Ovary (tissue), 3 donors: ENCODE results near the gene IGF1R.
"Not testable (repeated sequence)": the region's sequence is repeated elsewhere in the genome, so short reads cannot be mapped to it uniquely, and the experiment has no call there.

ENCODE experiments used
- POLR2A ChIP-seq: fragments of 450-650 bp; IDR thresholded peaks from one replicate; pipeline ENCODE4 v1.6.1; 2017; ENCODE audit warnings: antibody characterized with exemption, mild to moderate bottlenecking, moderate library complexity
- TF ChIP-seq, protein P1 (sequence below), 3 donors: fragments of 450-650 bp in 2 of 3; fragments of 200-600 bp in 1 of 3; IDR thresholded peaks; one replicate each; pipeline versions ENCODE4 v1.5.1 to v1.8.0; 2016 to 2022; ENCODE audit warnings: antibody characterized with exemption in 3 of 3, mild to moderate bottlenecking in 1 of 3
- donor health status: DM: no; HTN: no; CAD: no.

DNA sequence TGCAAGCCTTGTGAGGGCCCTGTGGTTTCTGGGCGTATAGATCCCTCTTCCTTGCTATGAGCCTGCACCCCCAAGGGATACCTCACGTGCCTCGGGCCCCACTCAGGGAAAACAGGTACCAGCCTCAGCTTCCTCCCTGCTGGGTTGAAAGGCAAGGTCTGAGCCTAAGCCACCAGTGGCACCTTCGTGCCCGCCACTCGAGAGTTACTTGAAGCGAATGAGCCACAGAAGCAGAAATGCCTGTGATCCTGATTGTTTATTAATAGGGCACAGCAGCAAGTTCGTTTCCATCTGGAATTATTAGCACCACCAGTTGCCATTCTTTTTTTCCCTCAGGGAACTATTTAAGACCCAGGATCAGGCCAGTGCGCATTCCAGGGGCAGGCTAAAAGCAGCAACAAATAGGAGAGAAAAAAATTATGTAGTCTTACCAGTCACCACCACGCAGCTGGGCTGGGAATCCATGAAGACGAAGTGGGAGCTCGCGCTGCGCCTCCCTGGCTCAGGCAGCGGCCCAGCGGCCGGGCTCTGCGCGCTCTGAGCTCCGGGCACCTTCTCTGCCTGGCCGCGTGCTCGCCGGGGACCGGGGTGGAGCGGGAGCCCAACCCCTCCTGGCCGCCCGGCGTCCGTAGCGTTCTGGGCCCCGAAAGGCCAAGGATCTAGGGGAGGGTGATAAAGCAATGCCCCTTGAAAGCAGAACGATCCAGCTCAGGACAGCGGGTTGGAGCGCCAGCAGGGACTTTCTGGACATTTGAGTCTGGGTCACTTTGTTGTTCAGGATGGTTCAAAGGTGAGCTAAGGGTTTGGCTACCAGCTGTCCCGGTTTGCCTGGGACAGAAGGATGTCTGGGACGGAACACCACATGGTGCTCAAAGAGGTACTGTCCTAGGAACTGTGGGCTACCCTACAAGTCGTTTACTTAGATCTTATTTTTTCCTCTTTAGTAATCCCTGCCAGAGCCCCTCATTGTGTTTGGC lies 356.9 kb downstream of the IGF1R start:
- not testable (repeated sequence) for TF ChIP-seq POLR2A
- TF ChIP-seq, protein P1, sequence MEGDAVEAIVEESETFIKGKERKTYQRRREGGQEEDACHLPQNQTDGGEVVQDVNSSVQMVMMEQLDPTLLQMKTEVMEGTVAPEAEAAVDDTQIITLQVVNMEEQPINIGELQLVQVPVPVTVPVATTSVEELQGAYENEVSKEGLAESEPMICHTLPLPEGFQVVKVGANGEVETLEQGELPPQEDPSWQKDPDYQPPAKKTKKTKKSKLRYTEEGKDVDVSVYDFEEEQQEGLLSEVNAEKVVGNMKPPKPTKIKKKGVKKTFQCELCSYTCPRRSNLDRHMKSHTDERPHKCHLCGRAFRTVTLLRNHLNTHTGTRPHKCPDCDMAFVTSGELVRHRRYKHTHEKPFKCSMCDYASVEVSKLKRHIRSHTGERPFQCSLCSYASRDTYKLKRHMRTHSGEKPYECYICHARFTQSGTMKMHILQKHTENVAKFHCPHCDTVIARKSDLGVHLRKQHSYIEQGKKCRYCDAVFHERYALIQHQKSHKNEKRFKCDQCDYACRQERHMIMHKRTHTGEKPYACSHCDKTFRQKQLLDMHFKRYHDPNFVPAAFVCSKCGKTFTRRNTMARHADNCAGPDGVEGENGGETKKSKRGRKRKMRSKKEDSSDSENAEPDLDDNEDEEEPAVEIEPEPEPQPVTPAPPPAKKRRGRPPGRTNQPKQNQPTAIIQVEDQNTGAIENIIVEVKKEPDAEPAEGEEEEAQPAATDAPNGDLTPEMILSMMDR (IDR thresholded peaks at IDR 0.05), result not testable (repeated sequence)
